H9 (cell line): ENCODE data around the gene DEPP1. TPM values are rescaled to one million over a fixed set of nuclear protein-coding genes. Genes with fewer than 3 reads are reported as not detected.

Experiments
- DNase-seq: peaks from one replicate; pipeline ENCODE4 v3.0.0-alpha.2; 2017
- H2AFZ ChIP-seq: one replicate; pipeline ENCODE4 v1.6.1; 2013; ENCODE audit warnings: mild to moderate bottlenecking, low read length, control low read depth, moderate library complexity
- H2AK5ac ChIP-seq: 2 replicates; pipeline ENCODE4 v1.6.1; 2013; ENCODE audit warnings: low read length, control low read depth, mixed read lengths; ENCODE audit not compliant: insufficient read length
- H2BK120ac ChIP-seq: one replicate; pipeline ENCODE4 v1.6.1; 2013; ENCODE audit warnings: low read depth, mild to moderate bottlenecking, low read length, control low read depth, inconsistent platforms; ENCODE audit not compliant: poor library complexity, severe bottlenecking
- H2BK12ac ChIP-seq: 2 replicates; pipeline ENCODE4 v1.6.1; 2013; ENCODE audit warnings: low read length, control low read depth, mixed read lengths, low read depth; ENCODE audit not compliant: insufficient read length
- H2BK15ac ChIP-seq: 2 replicates; pipeline ENCODE4 v1.6.1; 2013; ENCODE audit warnings: low read depth, low read length, control low read depth
- H2BK20ac ChIP-seq: one replicate; pipeline ENCODE4 v1.6.1; 2013; ENCODE audit warnings: low read depth, mild to moderate bottlenecking, low read length, control low read depth, inconsistent platforms; ENCODE audit not compliant: poor library complexity, severe bottlenecking
- H2BK5ac ChIP-seq: 2 replicates; pipeline ENCODE4 v1.6.1; 2013; ENCODE audit warnings: low read length, control low read depth, mixed read lengths; ENCODE audit not compliant: insufficient read length
- H3K14ac ChIP-seq: 2 replicates; pipeline ENCODE4 v1.6.1; 2013; ENCODE audit warnings: low read length, control low read depth; ENCODE audit not compliant: insufficient read depth
- H3K18ac ChIP-seq: 2 replicates; pipeline ENCODE4 v1.6.1; 2013; ENCODE audit warnings: low read depth, mild to moderate bottlenecking, mixed read lengths, low read length, control low read depth; ENCODE audit not compliant: insufficient read length
- H3K23ac ChIP-seq: 2 replicates; pipeline ENCODE4 v1.6.1; 2013; ENCODE audit warnings: low read length, control low read depth, mixed read lengths, low read depth; ENCODE audit not compliant: insufficient read length
- H3K23me2 ChIP-seq: 2 replicates; pipeline ENCODE4 v1.6.1; 2013; ENCODE audit warnings: low read depth, mild to moderate bottlenecking, mixed read lengths, low read length, control low read depth; ENCODE audit not compliant: insufficient read length, poor library complexity, severe bottlenecking
- H3K27ac ChIP-seq: 2 replicates; pipeline ENCODE4 v1.5.1; 2013; ENCODE audit warnings: low read length, control low read depth, mixed read lengths, low read depth; ENCODE audit not compliant: insufficient read length
- H3K27me3 ChIP-seq: 2 replicates; pipeline ENCODE4 v1.6.1; 2013; ENCODE audit warnings: low read length, control low read depth, inconsistent platforms; ENCODE audit not compliant: insufficient read depth
- H3K4ac ChIP-seq: 2 replicates; pipeline ENCODE4 v1.6.1; 2013; ENCODE audit warnings: low read depth, mild to moderate bottlenecking, control low read depth, inconsistent platforms, low read length, moderate library complexity
- H3K4me1 ChIP-seq: 2 replicates; pipeline ENCODE4 v1.6.1; 2013; ENCODE audit warnings: low read length, control low read depth, inconsistent platforms; ENCODE audit not compliant: insufficient read depth
- H3K4me2 ChIP-seq: 2 replicates; pipeline ENCODE4 v1.6.1; 2013; ENCODE audit warnings: low read length, control low read depth, mixed read lengths; ENCODE audit not compliant: insufficient read length, insufficient read depth
- H3K56ac ChIP-seq: 2 replicates; pipeline ENCODE4 v1.6.1; 2013; ENCODE audit warnings: low read depth, mild to moderate bottlenecking, mixed read lengths, low read length, control low read depth; ENCODE audit not compliant: insufficient read length
- H3K79me1 ChIP-seq: 2 replicates; pipeline ENCODE4 v1.6.1; 2013; ENCODE audit warnings: low read depth, mild to moderate bottlenecking, moderate library complexity, low read length, control low read depth, inconsistent platforms; ENCODE audit not compliant: insufficient read depth, poor library complexity, severe bottlenecking
- H3K79me2 ChIP-seq: 2 replicates; pipeline ENCODE4 v1.6.1; 2013; ENCODE audit warnings: low read length, control low read depth, inconsistent platforms; ENCODE audit not compliant: insufficient read depth
- H3K9ac ChIP-seq: 2 replicates; pipeline ENCODE4 v1.6.1; 2013; ENCODE audit warnings: low read length, control low read depth, mixed read lengths; ENCODE audit not compliant: insufficient read length; ENCODE audit errors: extremely low read depth
- H3K9me3 ChIP-seq: one replicate; pipeline ENCODE4 v1.6.1; 2013; ENCODE audit warnings: low read depth, low read length, inconsistent platforms; ENCODE audit not compliant: control insufficient read depth
- H3T11ph ChIP-seq: one replicate; pipeline ENCODE4 v1.6.1; 2013; ENCODE audit warnings: mild to moderate bottlenecking, low read length, control low read depth, inconsistent platforms
- H4K20me1 ChIP-seq: one replicate; pipeline ENCODE4 v1.6.1; 2013; ENCODE audit not compliant: control insufficient read depth, insufficient read length, insufficient read depth
- H4K5ac ChIP-seq: 2 replicates; pipeline ENCODE4 v1.6.1; 2013; ENCODE audit warnings: low read depth, mild to moderate bottlenecking, mixed read lengths, low read length, control low read depth; ENCODE audit not compliant: insufficient read length
- H4K8ac ChIP-seq: replicated peaks from 2 replicates; pipeline ENCODE4 v1.6.1; 2013; ENCODE audit warnings: low read length, control low read depth, mixed read lengths, low read depth; ENCODE audit not compliant: insufficient read length
- H4K91ac ChIP-seq: 2 replicates; pipeline ENCODE4 v1.6.1; 2013; ENCODE audit warnings: low read depth, mild to moderate bottlenecking, moderate library complexity, mixed read lengths, low read length, control low read depth; ENCODE audit not compliant: insufficient read length
- H3K27ac Mint-ChIP-seq, 3 experiments: 2 replicates in 2 of 3; 3 replicates in 1 of 3; pipeline ENCODE4 v1.8.0; 2020 to 2021; ENCODE audit warnings: mixed read lengths in 3 of 3, mild to moderate bottlenecking in 1 of 3, moderate library complexity in 1 of 3
- H3K27me3 Mint-ChIP-seq: 2 replicates; pipeline ENCODE4 v1.8.0; 2021; ENCODE audit warnings: low read depth, mild to moderate bottlenecking, moderate library complexity, mixed read lengths
- H3K36me3 Mint-ChIP-seq, 3 experiments: 2 replicates in 2 of 3; 3 replicates in 1 of 3; pipeline ENCODE4 v1.8.0; 2020 to 2021; ENCODE audit warnings: low read depth in 3 of 3, mixed read lengths in 3 of 3; ENCODE audit not compliant: insufficient read depth in 1 of 3
- H3K4me1 Mint-ChIP-seq, 2 experiments: 2 replicates each; pipeline ENCODE4 v1.8.0; 2020; ENCODE audit warnings: mixed read lengths in 2 of 2
- H3K4me3 Mint-ChIP-seq, 2 experiments: 2 replicates in 1 of 2; 3 replicates in 1 of 2; pipeline ENCODE4 v1.8.0; 2020 to 2021; ENCODE audit warnings: mild to moderate bottlenecking in 2 of 2, mixed read lengths in 2 of 2, moderate library complexity in 1 of 2
- H3K9me3 Mint-ChIP-seq, 2 experiments: 2 replicates in 1 of 2; 3 replicates in 1 of 2; pipeline ENCODE4 v1.8.0; 2020; ENCODE audit warnings: mild to moderate bottlenecking in 2 of 2, mixed read lengths in 2 of 2, moderate library complexity in 1 of 2
- CTCF ChIP-seq: fragments of 200-600 bp; sonication (generic); conservative IDR thresholded peaks from 3 replicates; pipeline ENCODE4 v1.8.0; 2021; ENCODE audit warnings: antibody characterized with exemption, mild to moderate bottlenecking
- WGBS: extraction: QIAGEN DNeasy Blood & Tissue Kit; methylation state at CpG from one replicate; pipeline ENCODE4 v1.1.7; 2013; ENCODE audit warnings: missing lambda C conversion rate, low lambda C conversion rate, mixed read lengths; ENCODE audit not compliant: insufficient read length; ENCODE audit errors: extremely low coverage; 5-methylcytosine and 5-hydroxymethylcytosine counted together
- total RNA-seq: library from RNA; stranded (reverse); gene quantifications from 2 replicates; pipeline ENCODE4 v1.2.1, GENCODE V29; 2021

Gene DEPP1
- total RNA-seq, 1 experiment from 2014 or later = 2.4 TPM

DNA sequence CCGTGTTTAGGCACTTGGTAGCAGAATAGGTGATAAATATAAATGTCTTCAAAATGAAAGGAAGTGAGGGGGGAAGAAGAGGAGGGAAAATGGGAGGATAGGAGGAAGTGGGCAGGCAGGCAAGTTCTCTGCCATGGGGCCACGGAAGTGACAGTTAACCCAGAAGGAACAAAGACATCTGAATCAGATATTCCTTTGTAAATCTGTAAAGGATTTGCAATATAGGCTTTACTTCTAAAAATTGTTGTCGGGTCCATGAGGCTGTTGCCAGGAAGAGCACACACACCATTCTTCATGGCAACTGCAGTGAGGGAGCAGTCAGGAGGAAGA, 42.7 kb downstream of the DEPP1 start:
- Histone ChIP-seq H2AFZ (no peak overlapping the region), H3K9ac (no peak overlapping the region), H3K18ac (no peak overlapping the region), H2BK12ac (no peak overlapping the region), H3K79me1 (no peaks in the 10 kb centered on the region), H4K91ac (no peak overlapping the region), H3K79me2 (no peaks in the 10 kb centered on the region), H3K23me2 (no peaks in the 10 kb centered on the region), H3K27me3 (no peaks in the 10 kb centered on the region), H3K56ac (no peak overlapping the region), H2BK15ac (no peak overlapping the region), H3K4me1 (no peaks in the 10 kb centered on the region; the same call in 1 of the 2 replicates), H2BK120ac (no peak overlapping the region), H2BK20ac (no peak overlapping the region), H2AK5ac (no peak overlapping the region), H2BK5ac (no peak overlapping the region), H3K27ac (no peak overlapping the region), H3K9me3 (no peaks in the 10 kb centered on the region), H4K5ac (no peak overlapping the region), H4K8ac (no peak overlapping the region), H3K4ac (no peak overlapping the region), H3K23ac (no peak overlapping the region), H4K20me1 (no peaks in the 10 kb centered on the region), H3T11ph (no peak overlapping the region), H3K4me2 (no peak overlapping the region), H3K14ac (no peak overlapping the region)
- no peak overlapping the region for H3K4me3 Mint-ChIP-seq
- H3K36me3 Mint-ChIP-seq = no peaks in the 10 kb centered on the region
- peaks cover 0 to 8% of the 10 kb centered on the region in 2 experiments; a peak in 3 of 4 replicates for H3K4me1 Mint-ChIP-seq
- peaks cover 8% of the 10 kb centered on the region for H3K27me3 Mint-ChIP-seq
- no CpG with 5 or more reads among the region's 3 CpGs for WGBS
- no peak for DNase-seq
- TF ChIP-seq CTCF = no peak
- H3K9me3 Mint-ChIP-seq = peaks cover 2 to 15% of the 10 kb centered on the region in 2 experiments; a peak in 2 of 5 replicates
- H3K27ac Mint-ChIP-seq = no peak overlapping the region
